ENCODE results near the gene SAC3D1.

GRCh38 chr11:64996710-64997380 is 44.2 kb upstream of the SAC3D1 start, which contains the start of gene BATF2:
- TF ChIP-seq, protein P1, sequence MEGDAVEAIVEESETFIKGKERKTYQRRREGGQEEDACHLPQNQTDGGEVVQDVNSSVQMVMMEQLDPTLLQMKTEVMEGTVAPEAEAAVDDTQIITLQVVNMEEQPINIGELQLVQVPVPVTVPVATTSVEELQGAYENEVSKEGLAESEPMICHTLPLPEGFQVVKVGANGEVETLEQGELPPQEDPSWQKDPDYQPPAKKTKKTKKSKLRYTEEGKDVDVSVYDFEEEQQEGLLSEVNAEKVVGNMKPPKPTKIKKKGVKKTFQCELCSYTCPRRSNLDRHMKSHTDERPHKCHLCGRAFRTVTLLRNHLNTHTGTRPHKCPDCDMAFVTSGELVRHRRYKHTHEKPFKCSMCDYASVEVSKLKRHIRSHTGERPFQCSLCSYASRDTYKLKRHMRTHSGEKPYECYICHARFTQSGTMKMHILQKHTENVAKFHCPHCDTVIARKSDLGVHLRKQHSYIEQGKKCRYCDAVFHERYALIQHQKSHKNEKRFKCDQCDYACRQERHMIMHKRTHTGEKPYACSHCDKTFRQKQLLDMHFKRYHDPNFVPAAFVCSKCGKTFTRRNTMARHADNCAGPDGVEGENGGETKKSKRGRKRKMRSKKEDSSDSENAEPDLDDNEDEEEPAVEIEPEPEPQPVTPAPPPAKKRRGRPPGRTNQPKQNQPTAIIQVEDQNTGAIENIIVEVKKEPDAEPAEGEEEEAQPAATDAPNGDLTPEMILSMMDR (IDR thresholded peaks at IDR 0.05): peak; percentile 42 to 83 (median 60)
- TF ChIP-seq POLR2A (IDR thresholded peaks at IDR 0.05): peak; percentile 94
- peak; percentile 85 to 86 (median 85) for TF ChIP-seq POLR2AphosphoS5 (IDR thresholded peaks at IDR 0.05)
- TF ChIP-seq EP300 (IDR thresholded peaks at IDR 0.05; ENCODE audit: low read depth): no peak

All from transverse colon (tissue), 4 donors.